NCI-H128 (cell line): ENCODE measurements around the gene SMAD7.
A peak's percentile ranks its signal among the peaks of the same experiment; 100 is the strongest.

Source experiments
- DNase-seq: peaks from one replicate; lab custom pipeline; 2025; ENCODE audit not compliant: unreplicated experiment; lab: John Stamatoyannopoulos, UW

Gene SMAD7

DNA sequence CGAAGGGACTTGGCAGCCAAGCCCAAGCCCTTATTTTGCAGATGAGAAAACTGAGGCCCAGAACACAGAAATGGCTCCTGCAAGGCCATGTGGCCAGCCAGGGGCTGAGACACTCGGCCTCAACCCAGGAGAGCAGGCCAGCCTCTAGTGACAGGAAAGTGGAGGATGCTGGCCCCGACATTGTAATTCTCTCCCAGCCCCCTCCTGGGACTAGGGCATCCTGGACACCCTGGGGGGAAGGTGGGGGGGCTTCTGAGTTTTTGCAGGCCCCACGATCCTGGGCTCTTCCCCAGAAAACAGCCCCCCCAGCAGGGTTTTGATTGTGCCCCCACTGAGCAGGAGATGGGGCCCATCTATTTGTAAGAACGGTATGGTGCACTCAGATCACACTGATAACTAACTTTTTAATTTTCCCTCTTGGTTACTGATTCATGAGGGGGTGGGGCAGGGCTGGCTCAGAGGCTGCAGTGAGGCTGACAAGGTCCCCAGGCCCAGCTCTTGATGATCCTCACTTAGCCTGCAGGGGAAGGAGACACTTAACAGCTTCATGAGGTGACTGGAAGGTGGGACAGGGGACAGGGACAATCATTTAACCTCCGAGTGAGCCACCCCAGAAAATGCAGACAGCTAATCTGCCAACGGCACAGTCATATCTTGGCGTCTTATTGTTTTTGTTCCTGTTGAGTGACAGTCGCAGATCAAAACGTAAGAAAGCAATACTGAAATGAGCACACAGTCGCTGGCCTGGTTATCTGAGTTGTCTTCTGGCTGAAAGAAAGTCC, 18.9 kb downstream of the SMAD7 start:
- no peak for DNase-seq

DNA sequence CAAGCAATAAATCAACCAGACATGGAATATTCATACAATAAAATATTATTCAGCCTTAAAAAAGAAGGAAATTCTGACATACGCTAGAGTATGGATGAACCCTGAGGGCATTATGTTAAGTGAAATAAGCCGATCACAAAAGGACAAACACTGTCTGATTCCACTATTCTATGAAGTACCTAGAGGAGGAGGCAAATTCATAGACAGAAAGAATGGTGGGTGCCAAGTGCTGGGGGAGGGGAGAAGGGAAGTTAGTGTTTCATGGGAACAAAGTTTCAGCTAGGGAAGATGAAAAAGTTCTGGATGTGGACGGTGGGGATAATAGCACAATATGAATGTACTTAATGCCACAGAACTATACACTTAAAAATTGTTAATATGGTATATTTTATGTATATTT, 19.8 kb downstream of the SMAD7 start:
- DNase-seq, result no peak

DNA sequence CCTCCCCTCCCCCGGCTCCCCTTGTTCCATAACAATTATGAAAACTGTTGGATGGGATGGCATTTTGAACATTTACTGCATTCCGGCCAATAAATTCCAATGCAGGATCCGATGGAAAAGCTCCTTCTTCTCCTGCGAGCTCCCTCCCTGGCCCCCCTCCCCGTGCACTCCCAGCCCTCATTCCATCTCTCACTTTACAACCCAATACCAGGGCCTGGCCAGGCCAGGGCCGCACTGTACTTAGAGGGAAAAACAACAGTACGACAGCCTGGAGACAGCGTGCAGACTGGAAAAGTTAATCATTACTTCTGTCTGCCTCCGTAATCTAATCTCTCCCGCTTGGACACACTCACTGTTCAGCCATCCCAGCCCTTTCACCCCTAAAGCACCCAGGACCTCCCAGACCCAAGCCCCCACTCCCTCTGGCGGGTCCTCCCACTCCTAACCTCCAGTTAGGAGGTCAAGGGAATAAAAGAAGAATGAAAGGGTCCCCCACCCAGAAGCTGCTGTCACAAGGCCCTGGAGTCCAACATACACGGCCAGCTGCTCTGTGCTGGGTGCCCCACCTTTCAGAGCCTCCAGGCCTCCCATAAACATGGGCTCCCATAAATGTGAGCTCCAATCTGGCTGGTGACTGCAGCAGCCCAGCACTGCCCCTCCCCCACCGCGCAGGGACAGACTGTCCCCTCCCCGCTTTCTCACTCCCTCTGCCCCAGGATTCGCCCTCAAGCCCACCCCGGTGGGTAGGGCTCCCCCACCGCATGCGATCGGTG, 20.6 kb downstream of the SMAD7 start:
- no peak for DNase-seq

DNA sequence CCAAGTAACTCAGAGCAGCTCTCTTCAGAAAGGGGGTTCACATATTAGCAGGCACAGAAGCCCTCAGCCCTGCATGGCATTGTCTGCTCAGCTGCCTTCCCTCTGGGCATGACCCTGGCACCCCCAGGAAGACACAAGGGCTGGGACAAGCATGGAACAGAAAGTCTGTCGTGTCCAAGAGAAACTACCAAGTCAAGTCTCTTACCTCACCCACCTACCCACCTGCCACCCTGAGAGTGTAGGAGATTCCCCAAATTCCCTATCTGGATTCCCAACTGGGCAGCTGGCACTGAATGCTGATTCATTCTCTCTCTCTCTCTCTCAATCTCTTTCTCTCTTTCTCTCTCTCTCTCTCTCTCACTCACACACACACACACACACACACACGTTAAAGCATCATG, 21.6 kb downstream of the SMAD7 start:
- DNase-seq, result no peak

DNA sequence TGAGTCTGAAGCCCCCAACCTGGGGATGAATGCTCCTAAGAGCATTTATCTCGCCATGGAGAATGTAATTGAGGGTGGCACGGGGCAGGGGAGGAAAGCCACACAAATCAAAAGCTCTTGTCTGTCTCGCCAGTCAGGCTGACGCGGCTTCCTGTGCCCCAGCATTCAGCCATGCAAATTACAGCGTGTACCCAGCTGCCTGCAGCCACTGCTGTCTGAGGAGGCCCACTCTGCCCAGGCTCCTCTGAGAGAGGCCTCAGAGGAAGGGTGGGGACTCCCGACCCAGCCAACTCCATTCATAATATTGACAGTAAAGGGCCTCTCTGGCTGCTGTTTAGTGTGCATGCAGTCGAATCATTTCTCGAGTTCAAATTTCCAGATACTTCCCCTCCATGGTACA, 22.0 kb downstream of the SMAD7 start:
- peak; percentile 78 for DNase-seq

DNA sequence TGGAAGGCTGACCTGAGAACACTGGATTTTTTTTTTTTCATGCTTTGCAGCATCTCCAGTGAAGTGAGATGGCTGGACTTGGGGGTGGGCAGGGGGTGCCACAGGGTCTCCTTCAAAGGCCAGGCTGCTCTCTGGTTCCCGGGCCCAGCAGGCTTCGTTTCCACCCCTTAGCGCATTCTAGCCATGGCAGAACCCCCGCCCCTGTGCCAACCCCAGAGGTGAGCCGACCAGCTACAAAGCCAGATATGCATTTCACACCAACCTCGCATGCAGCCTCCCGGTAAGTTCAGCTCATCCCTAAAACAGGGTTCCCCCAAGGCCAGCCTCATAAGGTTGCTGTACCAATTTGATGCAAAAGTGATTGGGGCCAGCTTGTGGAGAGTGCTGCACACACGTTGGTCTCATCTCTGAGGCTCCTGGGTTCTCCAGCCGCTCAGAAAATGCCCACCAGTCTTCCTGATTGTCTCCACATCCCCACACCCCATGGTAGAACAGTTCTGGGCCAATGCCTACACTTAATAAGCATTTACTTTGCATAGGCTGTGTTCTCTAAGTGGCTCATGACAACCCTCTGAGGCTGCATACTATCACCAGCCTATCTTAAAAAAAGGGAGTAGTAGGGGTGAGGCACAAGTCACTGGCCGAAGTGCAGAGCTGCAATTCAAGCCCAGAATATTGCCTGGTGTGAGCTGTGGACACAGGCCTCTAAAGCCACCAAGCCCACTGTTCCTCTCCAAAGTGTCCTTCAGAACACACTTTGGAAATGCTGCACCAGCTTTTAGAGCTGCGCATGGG, 23.3 kb downstream of the SMAD7 start:
- no peak for DNase-seq

DNA sequence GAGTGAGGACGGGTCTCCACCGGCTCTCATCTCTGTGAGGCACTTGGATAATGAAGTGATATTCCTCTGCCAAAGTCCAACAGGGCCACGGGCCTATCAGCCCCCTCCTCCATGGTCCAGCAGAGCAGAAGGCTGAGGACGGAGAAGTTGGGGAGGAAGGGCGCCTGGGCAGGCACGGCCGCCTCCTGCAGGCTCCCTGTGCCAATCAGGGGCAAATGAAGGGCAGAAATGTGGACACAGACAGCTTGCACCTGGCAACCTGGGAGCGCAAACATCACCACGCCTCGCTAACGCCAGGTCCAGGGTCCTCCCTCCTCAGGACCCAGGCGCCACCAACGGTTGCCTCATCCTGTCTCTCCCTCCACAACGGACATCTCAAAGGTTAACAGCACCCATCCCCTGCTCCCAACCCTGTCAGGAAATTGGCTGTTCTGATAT, 24.3 kb downstream of the SMAD7 start:
- DNase-seq, result no peak

DNA sequence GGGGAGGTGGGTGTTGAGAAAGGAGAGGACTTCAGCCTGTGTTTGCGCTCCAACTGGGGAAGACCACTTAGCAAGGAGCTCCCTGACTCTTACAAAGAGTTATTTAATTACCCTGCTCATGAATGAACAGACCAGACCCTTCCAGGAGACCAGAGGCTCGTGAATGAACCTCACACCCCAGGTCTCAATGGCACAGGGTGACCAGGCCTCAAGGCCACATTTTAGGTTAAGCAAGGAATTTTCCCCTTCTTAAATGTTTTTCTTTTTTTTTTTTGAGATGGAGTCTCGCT, 25.3 kb downstream of the SMAD7 start:
- no peak for DNase-seq

DNA sequence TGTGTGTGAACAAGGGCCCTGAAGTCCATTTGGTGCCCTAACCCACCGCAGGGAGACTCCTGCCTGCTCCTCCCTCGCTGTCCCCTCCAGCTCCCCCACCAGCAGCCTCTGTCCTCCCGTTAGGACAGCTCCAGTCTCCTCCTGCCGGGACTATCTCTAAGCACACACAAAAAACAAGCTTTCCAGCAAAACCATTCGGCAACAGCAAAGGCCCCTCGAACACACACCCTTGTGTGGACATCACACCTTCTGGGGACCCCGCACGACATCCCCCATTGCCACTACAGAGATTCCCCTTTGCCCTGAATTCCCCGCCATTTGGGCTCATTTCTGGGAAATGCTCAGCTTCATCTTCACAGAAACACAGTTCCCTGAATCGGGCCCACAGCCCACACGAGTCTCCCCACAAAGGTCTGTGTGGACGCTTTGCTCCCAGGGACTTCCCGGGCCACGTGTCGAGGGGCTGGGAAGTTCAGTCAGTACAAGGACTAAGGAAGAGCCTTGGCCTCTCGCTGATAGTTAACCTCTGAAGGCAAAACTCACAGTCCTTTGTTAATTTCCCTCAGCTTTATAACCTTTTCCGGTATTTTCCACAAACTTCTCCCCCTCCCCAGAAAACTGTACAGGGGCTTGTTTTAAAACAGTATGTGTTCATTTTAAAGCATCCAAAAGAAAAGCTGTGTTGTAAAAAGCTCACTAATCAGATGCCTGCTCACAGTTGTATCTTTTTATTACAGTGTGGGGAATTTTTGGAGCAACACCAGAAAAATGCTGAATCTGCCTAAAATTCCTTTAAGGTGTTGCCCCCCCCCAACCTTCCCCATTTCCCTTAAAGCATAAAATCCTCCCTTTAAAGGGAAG, 25.9 kb downstream of the SMAD7 start:
- DNase-seq, result no peak

DNA sequence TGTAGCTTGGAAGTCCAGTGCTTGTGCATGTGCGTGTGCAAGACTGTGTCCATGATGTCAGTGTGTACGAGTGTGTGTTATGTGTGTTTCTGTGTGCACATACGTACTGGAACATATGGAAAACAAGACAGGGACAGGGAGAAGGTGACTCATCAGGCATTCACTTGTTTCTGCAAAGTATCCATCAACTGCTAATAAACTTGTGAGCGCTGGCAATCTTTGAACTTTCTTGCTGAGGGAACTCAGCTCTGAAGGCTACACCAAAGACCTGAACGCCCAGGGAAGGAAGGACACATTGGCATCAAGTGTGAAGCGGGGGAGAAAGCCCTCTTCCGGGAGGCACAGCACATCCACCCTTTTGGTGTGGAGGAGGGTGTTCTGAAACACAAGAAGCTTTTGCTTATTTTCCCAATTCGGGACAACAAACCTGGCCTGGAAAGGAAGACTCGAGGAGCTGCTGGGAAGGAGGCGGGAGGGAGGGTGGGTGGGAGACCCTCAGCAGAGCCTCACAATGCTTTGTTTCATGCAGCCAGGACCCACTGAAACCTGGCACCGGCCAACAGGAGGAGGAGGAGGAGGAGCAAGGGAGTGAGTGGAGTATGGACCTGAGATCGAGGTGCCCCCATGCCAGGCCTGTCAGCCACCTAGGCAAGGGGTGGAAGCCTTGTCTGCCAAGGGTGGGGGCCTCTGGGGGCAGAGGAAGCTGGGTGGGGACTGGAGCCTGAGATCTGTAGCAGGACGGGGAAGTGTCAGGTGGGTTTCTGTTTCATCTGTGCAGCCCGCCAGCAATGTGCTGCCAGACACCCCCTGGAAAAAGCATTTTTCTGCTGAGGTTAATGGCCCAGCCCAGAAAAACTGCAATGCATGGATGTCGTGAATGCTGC, 26.8 kb downstream of the SMAD7 start:
- DNase-seq, result no peak

DNA sequence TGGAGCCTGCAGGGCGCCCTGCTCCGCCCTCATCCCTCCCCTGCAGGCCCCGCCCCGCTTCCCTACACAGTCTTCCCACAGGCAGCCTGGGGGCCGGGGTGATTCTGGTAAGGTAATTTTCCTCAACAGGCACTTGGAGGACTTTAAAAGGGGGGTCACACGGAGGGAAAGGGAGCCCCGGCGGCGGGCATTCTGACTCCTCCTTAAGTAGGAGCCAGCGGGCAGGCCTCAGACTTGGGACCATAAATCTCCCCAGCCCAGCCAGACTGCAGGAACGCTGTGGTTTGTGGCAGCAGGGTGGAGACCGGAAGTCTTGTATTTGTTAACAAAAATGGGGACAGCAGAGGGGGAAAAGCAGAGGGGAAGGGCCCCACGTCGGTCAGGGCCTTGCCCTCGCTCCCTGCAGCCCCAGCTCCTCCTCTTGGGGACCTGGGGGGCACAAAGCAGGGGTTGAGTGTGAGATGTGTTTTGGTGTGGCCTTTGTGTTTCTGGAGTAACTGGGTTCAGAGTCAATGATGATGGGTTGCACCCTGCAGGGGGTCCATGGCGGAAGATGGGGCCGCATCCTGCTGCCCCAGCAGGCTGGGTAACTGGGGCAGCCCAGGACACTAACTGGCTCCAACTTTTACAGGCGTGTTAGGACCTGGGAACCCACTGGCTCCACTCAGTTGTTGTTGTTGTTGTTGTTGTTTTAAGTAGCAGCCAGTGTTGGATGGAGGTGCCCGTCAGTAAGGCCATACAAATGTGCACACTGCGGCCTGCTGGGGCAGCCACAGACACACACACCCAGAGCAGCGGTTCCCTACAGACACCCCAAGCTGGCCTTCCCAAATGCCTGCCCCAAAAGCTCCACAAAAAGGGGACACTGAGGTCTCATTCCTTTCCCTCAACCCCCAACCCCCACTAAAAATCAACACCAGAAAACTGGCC, 27.7 kb downstream of the SMAD7 start:
- DNase-seq, result no peak

DNA sequence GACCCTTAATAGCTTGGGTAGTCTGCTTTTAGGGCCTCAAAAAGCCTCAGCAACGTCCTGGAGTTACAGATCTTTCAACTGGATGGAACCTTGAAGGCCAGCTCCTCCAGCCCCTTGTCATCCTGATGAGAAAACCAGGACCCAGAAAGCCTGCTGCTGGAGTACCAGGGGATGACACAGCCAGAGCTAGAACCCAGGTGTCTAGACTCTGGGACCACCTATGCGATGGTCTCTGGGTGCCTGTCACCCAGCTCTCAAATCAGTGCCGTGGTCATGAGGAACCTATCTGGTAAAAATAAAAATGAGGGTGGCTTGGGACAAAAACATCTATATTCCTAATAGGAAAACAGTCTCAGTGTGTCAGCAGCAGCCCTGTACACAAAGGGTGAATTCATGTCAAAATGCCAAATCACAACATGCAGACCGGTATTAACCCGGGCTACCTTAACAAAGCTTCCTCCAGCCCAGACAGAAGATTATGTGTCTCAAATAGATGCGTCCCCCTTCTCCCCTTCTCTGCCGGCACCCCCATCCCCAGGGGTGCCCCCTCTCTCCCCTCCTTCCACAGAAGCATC, 28.5 kb downstream of the SMAD7 start:
- no peak for DNase-seq

DNA sequence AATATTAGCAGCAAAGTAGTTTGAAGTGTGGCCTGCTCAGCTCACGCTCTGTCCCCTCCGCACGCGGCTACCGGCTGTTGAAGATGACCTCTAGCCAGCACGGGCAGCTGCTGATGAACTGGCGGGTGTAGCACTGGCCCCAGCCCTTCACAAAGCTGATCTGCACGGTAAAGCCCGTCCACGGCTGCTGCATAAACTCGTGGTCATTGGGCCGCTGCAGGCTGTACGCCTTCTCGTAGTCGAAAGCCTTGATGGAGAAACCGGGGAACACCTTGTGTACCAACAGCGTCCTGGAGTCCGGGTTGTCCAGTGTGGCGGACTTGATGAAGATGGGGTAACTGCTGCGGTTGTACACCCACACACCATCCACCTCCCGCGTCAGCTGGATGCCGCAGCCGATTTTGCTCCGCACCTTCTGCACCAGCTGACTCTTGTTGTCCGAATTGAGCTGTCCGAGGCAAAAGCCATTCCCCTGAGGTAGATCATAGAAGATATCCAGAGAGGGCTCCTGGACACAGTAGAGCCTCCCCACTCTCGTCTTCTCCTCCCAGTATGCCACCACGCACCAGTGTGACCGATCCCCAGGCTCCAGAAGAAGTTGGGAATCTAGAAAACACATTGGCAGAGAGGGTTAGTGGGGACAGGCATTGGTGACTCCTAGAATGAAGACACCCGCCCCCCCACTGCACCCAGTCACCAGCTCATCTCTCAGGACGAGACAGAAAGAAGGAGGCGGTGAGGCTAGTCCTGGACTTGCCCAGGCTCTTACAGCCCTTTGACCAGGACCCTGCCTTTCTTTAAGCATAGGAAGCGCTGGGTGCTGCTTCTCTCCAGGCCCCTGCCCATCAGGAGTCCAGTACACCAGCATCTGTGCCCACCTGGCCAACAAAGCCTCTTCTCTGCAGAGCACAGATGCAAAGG, 29.2 kb downstream of the SMAD7 start:
- no peak for DNase-seq

DNA sequence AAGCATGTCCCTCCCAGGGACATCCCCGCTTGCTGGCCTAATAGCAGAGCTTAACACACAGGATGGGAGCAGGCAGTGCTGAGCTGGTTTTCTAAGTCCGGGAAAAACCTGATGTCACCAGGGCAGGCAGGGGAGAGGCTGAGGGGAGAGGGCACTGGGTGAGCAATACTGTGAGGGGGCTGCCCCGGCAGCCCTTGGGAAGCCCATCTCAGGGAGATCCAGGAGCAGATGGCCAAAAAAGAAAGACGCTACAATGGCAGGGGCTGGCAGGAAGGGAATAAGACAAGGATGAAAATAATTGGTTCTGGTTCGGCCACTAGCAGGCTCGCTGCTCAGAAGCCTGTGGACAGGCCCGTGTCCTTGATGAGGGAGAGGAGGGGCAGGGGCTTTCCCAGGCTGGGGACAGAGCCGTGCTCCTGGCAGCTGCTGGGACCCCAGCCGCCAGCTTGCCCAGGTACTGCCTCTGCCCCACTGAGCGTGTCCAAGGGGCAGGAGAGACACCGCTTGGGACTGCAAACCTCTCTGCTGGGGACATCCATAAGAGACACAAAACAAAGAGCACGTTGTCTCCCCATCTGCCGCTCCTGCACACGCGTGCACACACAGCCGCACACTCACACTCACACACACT, 30.2 kb downstream of the SMAD7 start:
- DNase-seq, result no peak

DNA sequence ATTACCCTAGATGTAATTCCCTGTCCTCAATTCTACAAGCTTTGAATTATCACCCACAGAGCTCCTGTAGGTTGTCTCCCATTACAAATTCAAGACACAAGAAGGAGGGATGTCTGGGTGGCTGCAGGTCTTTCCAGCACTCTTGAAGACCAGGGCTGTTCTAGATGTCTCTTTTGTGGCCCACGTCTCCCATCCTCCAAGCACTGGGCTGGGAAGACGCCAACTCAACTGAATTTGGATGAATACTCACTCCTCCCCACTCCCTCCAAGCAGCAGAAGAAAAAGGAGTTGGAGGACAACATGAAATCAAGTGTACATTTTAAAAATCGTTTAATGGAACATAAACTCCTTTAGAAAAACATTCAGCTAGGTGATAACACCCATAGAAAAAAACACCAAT, 31.2 kb downstream of the SMAD7 start:
- DNase-seq, result no peak

DNA sequence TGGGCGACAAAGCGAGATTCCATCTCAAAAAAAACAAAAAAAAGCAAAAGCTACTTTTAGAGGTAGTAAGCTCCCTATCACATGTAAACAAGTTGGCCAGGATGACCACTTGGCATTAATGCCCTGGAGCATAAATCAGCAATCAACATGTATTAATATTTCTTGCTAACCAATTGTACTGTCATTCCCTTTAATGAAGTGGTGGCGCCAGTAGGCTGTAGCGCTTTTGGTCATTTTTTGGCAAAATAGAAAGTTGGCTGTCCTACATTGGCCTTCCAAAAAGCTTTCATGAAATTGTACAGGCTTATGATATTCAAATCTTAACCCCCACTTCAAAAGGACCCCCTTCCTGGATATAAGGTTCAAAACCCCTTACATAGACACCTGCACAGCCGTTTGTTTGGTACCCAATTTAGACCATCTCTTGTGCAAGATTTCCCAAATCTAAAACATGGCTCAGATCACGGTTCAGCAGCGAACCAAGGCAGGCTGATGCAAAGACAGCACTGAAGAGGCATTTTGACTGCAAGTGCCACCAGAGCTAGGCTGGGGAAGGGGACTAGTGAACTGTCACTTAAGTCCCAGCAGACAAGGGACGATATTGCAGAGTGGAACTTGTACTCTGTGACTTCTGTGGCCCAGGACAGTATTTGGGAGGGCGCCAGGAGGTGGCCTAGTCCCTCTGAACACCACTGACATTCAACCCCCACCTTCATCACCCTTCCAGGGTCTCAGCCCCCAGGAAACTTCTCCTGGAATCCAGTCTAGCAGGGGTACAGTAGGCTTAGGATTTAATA, 31.9 kb downstream of the SMAD7 start:
- no peak for DNase-seq
